NCI-H510A treated with DMSO at 0.1 percent for 48 hours (cell line): ENCODE data around the gene CCDC73.
"Not testable (repeated sequence)": the region's sequence is repeated elsewhere in the genome, so short reads cannot be mapped to it uniquely, and the experiment has no call there.

Source experiments
- DNase-seq: peaks from one replicate; lab custom pipeline; 2025; lab: John Stamatoyannopoulos, UW

CCDC73 gene

GRCh38 chr11:32792948-32793475 is 1.4 kb downstream of the CCDC73 start:
- peak; percentile 51 for DNase-seq

DNA sequence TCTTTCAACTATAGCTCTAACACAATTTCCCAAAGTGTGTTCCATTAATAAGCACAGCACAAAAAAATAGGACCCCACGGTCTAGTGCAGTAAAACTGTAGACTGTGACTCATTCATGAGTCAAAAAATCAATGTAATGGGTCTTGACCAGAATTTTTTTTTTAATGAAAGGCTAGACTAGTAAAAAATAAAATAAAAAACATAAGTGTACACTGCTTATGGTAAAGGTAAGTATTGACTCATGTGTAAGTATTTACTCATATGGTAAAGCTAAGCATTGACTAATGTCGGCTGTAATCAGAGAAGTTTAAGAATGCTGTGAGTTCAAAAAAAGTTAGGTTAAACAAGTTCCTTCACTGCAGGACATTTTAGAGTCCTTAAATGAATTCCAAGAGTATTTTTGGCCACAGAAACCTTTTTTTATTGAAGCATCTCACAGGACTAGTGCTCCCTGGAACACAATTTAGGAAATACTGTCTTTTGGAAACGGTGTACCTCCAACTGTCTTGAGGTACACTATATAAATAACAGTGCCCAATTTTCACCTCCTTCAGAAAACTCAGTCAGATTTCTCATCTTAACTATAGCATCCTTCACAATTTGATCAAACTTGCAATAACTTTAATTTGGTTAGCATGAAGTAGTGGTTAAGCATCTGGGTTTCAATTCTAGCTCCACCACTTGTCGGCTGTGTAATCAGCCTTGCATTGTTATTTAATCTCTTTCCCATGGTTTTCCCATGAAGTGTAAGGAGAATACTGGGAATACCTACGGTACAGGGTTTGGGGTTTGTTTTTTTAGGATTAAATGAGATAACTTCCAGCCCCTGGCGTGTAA is 2.1 kb downstream of the CCDC73 start:
- DNase-seq: no peak

- DNase-seq: no peak
Measured at GRCh38 chr11:32790916-32791315, 3.5 kb downstream of the CCDC73 start.

GRCh38 chr11:32786811-32787210 is 7.7 kb downstream of the CCDC73 start:
- DNase-seq: no peak

GRCh38 chr11:32785262-32785661 is 9.2 kb downstream of the CCDC73 start:
- no peak for DNase-seq

- DNase-seq: no peak
Measured at GRCh38 chr11:32781721-32782120, 12.7 kb downstream of the CCDC73 start.

GRCh38 chr11:32780839-32781238 is 13.6 kb downstream of the CCDC73 start:
- not testable (repeated sequence) for DNase-seq

GRCh38 chr11:32779136-32779535 is 15.3 kb downstream of the CCDC73 start:
- DNase-seq: no peak

- no peak for DNase-seq
Measured at GRCh38 chr11:32775908-32776307, 18.6 kb downstream of the CCDC73 start.

GRCh38 chr11:32774081-32774480 is 20.4 kb downstream of the CCDC73 start:
- no peak for DNase-seq

DNA sequence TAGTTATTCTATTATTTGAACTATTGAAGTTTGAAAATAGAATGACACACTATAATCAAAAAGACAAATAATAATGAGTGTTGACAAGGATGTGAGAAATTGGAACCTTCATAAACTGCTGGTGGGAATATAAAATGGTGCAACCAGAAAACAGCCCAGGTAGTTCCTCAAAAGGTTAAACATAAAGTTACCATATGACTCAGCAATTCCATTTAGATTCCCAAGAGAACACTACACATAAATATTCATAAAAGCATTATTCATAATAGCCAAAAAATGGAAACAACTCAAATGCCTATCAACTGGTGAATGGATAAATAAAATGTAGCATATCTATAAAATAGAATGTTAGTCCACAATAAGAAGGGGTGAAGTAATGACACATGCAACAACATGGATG is 21.7 kb downstream of the CCDC73 start:
- DNase-seq: no peak

DNA sequence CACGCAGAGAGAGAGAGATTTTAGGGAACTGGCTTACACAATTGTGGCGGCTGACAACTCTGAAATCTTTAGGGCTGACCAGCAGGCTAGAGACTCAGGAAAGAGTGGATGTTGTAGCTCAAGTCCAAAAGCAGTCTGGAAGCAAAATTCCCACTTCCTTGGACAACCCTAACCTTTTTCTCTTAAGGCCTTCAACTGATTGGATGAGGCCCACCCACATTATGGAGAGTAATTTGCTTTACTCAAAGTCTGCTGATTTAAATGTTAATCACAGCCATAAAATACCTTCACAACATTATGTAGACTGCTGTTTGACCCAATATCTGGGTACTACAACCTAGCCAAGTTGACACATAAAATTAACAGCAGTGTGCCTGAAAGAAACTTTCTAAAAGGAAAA is 32.7 kb downstream of the CCDC73 start:
- DNase-seq: not testable (repeated sequence)

GRCh38 chr11:32758291-32758690 is 36.2 kb downstream of the CCDC73 start:
- DNase-seq: no peak

GRCh38 chr11:32753181-32753580 is 41.3 kb downstream of the CCDC73 start:
- DNase-seq: not testable (repeated sequence)

- DNase-seq: no peak
Measured at GRCh38 chr11:32752001-32752400, 42.5 kb downstream of the CCDC73 start.

- no peak for DNase-seq
Measured at GRCh38 chr11:32751381-32751780, 43.1 kb downstream of the CCDC73 start.

DNA sequence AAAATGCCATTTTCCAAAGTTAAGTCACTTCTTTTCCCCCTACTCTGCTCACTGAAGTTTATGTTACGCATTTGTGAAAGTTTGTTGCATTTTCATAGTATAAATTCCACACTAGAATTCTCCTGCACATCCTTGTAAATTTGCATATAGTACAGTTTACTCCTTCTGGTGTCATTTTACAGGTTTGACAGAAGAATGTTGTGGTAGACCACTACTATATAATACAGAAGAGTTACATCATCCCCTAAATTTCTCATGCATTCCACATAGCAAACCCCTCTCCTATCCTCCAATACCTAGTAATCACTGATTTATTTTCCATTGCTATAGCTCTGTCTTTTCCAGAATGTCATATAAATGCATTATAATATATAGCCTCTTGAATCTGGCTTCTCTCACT is 64.5 kb downstream of the CCDC73 start:
- DNase-seq: no peak

DNA sequence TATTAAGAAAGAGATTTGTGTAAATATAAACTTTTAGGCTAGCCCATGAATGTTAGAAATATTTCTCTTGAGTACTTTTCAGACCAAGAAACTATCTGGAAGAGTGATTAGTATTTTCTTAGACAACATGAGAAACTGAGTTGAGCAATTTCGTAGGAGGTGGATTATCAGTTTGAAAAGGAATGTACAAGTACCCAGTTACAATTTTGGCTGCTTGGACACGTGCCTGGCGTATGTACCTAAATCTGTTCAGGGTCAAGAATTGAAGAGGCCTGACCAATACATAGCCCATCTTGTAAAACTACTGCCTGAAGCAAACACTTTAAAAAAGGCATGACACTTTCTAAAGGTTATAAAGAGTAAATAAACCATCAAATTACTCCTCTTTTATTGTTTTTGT is 71.1 kb downstream of the CCDC73 start:
- no peak for DNase-seq

- no peak for DNase-seq
Measured at GRCh38 chr11:32722255-32722654, 72.2 kb downstream of the CCDC73 start.

DNA sequence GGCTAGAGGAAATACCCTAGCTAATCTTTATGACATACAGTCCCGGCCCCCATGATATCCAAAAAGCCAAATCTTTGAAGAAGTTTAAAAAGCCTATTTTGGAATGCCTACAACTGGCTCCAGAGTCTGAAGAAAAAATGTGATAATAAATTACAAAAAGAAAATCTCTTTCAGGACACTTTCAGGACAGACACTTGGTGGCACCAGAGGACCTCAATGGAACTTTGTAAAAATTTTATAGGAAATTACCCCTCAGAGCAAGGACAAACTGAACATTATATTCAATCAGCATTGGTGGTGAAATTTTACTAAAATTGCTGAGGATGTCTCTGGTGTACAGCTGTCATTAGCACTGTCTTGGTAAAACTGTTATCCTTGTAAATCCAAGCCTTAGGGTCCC is 81.0 kb downstream of the CCDC73 start:
- no peak for DNase-seq

GRCh38 chr11:32708978-32709377 is 85.5 kb downstream of the CCDC73 start:
- not testable (repeated sequence) for DNase-seq

DNA sequence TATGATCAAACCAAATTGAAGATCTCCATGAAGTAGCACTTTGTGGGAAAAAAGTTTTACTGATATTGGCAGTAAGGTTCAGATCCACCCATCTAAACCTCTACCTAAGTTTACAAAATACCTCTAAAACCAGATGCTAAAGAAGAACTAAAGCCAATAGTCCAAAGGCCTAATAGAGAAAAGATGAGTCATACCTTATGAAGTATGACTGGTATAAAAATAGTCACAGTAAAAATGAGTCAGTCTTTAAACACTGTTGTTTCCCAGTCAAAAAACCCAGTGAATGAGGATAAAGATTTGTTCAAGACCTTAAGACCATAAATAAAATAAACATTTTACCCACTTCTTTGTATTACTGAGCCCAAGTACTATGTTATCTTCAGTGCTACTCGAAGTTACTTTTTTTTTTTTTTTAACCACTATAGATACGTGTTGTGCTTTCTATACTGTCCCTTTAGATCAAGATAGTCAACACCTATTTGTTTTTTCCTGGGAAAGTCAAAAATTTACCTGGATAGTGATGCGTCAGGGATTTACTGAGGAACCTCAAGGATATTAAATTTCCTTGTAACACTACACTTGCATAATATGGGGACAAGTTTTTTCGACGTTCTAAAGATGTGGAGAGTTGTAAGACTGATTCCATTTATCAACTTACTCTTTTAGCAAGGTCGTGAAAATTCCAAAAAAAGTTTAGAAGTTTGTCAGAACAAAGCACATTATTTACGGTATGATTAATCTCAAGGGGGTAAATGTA is 87.3 kb downstream of the CCDC73 start:
- DNase-seq: no peak
